ENCODE data around the gene LENG8. TPM values are rescaled to one million over a fixed set of nuclear protein-coding genes. Genes with fewer than 3 reads are reported as not detected.
"Not testable (repeated sequence)": the region's sequence is repeated elsewhere in the genome, so short reads cannot be mapped to it uniquely, and the experiment has no call there.

The LENG8 gene
- total and polyA plus RNA-seq, 2 of the 13 experiments (the other 11 are each of a cell fraction or from before 2014, with no cell fraction given), result 14.3 to 41.9 TPM

GRCh38 chr19:54464630-54465425 lies 15.8 kb downstream of the LENG8 start (continued):
- TF ChIP-seq ZBTB25 (CRISPR knock-in tag; IDR thresholded peaks at IDR 0.05), result 0 out of 2 replicates have a peak, but pooled peaks have one; percentile 29
- 0 out of 2 replicates have a peak, but pooled peaks have one; percentile 51 for TF ChIP-seq SRY (CRISPR knock-in tag; IDR thresholded peaks at IDR 0.05)
- TF ChIP-seq MED1 (CRISPR knock-in tag; IDR thresholded peaks at IDR 0.05), result peak; percentile 66
- TF ChIP-seq, protein P1, sequence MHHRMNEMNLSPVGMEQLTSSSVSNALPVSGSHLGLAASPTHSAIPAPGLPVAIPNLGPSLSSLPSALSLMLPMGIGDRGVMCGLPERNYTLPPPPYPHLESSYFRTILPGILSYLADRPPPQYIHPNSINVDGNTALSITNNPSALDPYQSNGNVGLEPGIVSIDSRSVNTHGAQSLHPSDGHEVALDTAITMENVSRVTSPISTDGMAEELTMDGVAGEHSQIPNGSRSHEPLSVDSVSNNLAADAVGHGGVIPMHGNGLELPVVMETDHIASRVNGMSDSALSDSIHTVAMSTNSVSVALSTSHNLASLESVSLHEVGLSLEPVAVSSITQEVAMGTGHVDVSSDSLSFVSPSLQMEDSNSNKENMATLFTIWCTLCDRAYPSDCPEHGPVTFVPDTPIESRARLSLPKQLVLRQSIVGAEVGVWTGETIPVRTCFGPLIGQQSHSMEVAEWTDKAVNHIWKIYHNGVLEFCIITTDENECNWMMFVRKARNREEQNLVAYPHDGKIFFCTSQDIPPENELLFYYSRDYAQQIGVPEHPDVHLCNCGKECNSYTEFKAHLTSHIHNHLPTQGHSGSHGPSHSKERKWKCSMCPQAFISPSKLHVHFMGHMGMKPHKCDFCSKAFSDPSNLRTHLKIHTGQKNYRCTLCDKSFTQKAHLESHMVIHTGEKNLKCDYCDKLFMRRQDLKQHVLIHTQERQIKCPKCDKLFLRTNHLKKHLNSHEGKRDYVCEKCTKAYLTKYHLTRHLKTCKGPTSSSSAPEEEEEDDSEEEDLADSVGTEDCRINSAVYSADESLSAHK (CRISPR knock-in tag; IDR thresholded peaks at IDR 0.05; ENCODE audit: borderline replicate concordance), result no peak
- peak; percentile 46; the same call in 1 of the 2 replicates for TF ChIP-seq ZBTB7B (CRISPR knock-in tag; IDR thresholded peaks at IDR 0.05)
- 0 out of 2 replicates have a peak, but pooled peaks have one; percentile 26 for TF ChIP-seq TARDBP (CRISPR knock-in tag; IDR thresholded peaks at IDR 0.05)

GRCh38 chr19:54465426-54466109 lies 16.6 kb downstream of the LENG8 start:
- Histone ChIP-seq H3K9me3 (ENCODE audit: low read length) (no peaks in the 10 kb centered on the region), H3K9ac (ENCODE audit: insufficient read depth, low read depth, low read length) (no peak overlapping the region), H2AFZ (ENCODE audit: low read length) (no peak overlapping the region), H3K4me3 (replicated peaks in 1 of 3; ENCODE audit: insufficient read depth in 1 of 3, low read depth in 2 of 3, low read length in 3 of 3) (no peak overlapping the region), H3K36me3 (replicated peaks in 1 of 2; ENCODE audit: control insufficient read depth in 1 of 2, insufficient read depth in 2 of 2, low read length in 2 of 2) (peaks cover 0 to 7% of the 10 kb centered on the region in 2 experiments; a peak in 3 of 5 replicates), H3K4me2 (ENCODE audit: low read depth, low read length) (no peak overlapping the region), H3K79me2 (ENCODE audit: insufficient read depth, low read length) (peaks cover 10% of the 10 kb centered on the region), H3K4me1 (ENCODE audit: insufficient read depth, low read length) (peaks cover 24% of the 10 kb centered on the region), H4K20me1 (ENCODE audit: insufficient read depth, low read length) (no peaks in the 10 kb centered on the region), H3K27ac (ENCODE audit: extremely low read length, insufficient read depth, low read length) (no peak overlapping the region), H3K27me3 (ENCODE audit: control insufficient read depth in 1 of 2, insufficient read depth in 2 of 2, low read length in 2 of 2) (no peaks in the 10 kb centered on the region; a peak in 1 of 5 replicates)
- no TSS peak for BruUV-seq (replicated peaks)
- DNase-seq (ENCODE audit: low spot score) (no peak), ATAC-seq (no peak), FAIRE-seq (no peak)
- intact Hi-C loops (cut with micrococcal nuclease; ENCODE audit: unreplicated experiment), result no loop called here
- TF ChIP-seq PCBP2 (optimal IDR thresholded peaks at IDR 0.05; ENCODE audit: low read depth, low read length, poor library complexity, severe bottlenecking) (no peak), ZNF883 (CRISPR knock-in tag; IDR thresholded peaks at IDR 0.05; ENCODE audit: not compliant biosample characterization) (no peak), SALL2 (CRISPR knock-in tag; IDR thresholded peaks at IDR 0.05) (no peak)
- ChIA-PET CTCF (ENCODE audit: low intra/inter-chr PET ratio, low total read pairs) (no interaction called here), POLR2A (no interaction called here)
- in situ Hi-C loops (cut with HindIII; ENCODE audit: extremely low pct_ligation_motif_present, low pct_unique_long_range_greater_than_20kb), result no loop called here
- WGBS (ENCODE audit: low lambda C conversion rate), result 96% methylated on average over 48 of the region's 49 CpGs

DNA sequence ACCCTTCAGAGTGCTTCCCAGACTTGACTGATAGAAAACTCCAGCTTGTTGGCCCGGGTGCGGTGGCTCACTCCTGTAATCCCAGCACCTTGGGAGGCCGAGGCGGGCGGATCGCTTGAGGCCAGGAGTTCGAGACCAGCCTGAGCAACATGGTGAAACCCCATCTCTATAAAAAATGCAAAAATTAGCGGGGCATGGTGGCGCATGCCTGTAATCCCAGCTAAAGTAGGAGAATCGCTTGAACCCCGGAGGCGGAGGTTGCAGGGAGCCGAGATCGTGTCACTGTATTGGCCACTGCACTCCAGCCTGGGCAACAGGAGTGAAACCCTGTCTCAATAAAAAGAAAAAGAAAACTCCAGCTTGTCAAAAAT lies 17.1 kb downstream of the LENG8 start:
- H3K9ac ChIP-seq (ENCODE audit: insufficient read depth, low read depth, low read length); H3K4me2 ChIP-seq (ENCODE audit: low read depth, low read length); H3K27me3 ChIP-seq (ENCODE audit: control insufficient read depth in 1 of 2, insufficient read depth in 2 of 2, low read length in 2 of 2); FAIRE-seq; H4K20me1 ChIP-seq (ENCODE audit: insufficient read depth, low read length); BruUV-seq (replicated peaks); H3K36me3 ChIP-seq (replicated peaks in 1 of 2; ENCODE audit: control insufficient read depth in 1 of 2, insufficient read depth in 2 of 2, low read length in 2 of 2); intact Hi-C loops (cut with micrococcal nuclease; ENCODE audit: unreplicated experiment); H3K9me3 ChIP-seq (ENCODE audit: low read length); H3K27ac ChIP-seq (ENCODE audit: extremely low read length, insufficient read depth, low read length); POLR2A ChIA-PET; CTCF ChIA-PET (ENCODE audit: low intra/inter-chr PET ratio, low total read pairs); in situ Hi-C loops (cut with HindIII; ENCODE audit: extremely low pct_ligation_motif_present, low pct_unique_long_range_greater_than_20kb); H2AFZ ChIP-seq (ENCODE audit: low read length); H3K4me3 ChIP-seq (replicated peaks in 1 of 3; ENCODE audit: insufficient read depth in 1 of 3, low read depth in 2 of 3, low read length in 3 of 3); ATAC-seq; DNase-seq (ENCODE audit: low spot score): not testable (repeated sequence)
- Histone ChIP-seq H3K79me2 (ENCODE audit: insufficient read depth, low read length) (peaks cover 10% of the 10 kb centered on the region), H3K4me1 (ENCODE audit: insufficient read depth, low read length) (peaks cover 29% of the 10 kb centered on the region)
- 94% methylated on average over 14 of the region's 14 CpGs for WGBS (ENCODE audit: low lambda C conversion rate)

Measured in HepG2 (cell line).